DMS 273 (cell line): ENCODE data around the gene TMEM14C.

Experiments
- DNase-seq: peaks from one replicate; lab custom pipeline; 2025; ENCODE audit not compliant: unreplicated experiment; lab: John Stamatoyannopoulos, UW

TMEM14C gene

DNA sequence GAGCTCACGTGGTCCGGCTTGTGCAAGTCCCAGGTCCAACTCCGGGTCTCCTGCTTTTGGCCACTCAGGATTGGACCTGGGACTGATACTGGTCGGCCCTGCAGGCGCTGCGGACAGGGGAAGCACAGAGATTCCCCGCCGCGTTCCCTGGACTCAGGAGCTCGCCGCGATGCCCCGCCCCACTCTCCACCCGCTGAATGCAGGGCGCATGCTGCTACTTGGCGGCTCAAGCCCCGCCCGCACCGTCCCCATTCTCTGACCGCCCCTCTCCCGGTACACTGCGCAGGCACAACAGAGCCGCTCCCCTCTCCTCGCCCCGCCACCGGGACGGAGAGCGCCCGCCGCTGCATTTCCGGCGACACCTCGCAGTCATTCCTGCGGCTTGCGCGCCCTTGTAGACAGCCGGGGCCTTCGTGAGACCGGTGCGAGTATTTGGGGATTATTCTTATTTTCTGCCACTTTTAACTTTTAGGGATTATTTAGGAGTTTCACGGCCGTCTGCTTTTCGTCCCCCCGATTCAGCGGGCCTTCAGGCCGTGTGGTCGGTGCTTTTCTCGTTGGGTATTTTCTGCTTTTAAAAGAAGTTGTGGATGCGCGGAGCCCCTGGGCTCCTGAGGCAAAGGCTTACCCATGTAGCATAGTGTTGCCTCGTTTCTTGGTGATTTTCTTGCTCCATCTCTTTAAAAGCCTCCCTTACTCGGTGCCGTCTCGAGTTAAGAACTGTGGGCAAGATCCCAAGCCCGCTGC, at the start of gene TMEM14C:
TSS of gene TMEM14C (plus strand) at position 251 of the 747 bp plus-strand sequence. CDS start 1,544 bp downstream, outside the sequence.
- DNase-seq = peak; percentile 97

DNA sequence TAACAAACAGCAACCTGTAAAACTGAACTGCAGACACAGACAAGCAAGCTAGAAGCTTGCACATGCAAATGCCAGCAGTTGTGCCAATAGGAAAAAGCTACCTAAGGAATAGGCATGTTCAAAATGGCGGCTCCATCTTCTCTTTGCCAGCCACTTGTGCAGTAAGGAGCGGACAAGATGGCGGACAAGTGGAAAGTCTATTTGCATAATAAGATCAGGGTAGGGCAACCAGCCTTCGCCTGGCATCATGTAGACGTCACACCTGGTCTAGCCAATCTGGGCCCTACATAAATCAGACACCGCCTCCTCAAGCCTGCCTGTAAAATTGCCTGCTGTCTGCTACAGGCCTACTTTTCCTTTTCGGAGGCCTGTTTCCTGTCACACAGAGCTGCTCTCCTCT, 46.5 kb upstream of the TMEM14C start:
- no peak for DNase-seq

DNA sequence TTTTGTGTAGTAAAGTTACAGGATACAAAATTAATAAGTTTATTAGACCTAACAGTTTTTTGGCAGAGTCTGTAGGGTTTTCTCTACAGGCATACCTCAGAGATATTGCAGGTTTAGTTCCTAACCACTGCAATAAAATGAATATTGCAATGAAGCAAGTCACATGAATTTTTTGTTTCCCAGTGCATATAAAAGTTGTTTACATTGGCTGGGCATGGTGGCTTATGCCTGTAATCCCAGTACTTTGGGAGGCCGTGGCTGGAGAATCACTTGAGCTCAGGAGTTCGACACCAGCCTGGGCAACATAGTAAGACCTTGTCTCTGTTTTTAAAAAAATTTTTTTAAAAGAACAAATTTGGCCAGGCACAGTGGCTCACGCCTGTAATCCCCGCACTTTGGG, 44.4 kb upstream of the TMEM14C start:
- no peak for DNase-seq

DNA sequence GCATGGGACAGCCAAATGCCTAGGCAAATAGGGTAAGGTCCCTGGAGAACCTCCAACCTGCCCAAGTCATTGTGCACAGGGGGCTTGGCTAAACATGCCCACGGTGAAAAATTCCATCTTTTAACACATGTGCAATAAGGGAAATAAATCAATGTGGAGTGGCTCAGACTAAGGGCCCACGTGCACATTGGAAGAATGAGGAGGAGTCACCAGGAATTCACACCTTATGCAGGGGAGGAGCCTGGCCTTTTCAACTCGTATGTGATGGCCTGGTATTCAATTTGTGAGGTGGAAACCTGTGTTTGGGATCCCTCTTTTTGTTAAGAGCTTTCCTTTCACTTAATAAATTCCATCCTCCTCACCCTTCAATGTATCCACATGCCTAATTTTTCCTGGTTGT, 41.1 kb upstream of the TMEM14C start:
- no peak for DNase-seq

DNA sequence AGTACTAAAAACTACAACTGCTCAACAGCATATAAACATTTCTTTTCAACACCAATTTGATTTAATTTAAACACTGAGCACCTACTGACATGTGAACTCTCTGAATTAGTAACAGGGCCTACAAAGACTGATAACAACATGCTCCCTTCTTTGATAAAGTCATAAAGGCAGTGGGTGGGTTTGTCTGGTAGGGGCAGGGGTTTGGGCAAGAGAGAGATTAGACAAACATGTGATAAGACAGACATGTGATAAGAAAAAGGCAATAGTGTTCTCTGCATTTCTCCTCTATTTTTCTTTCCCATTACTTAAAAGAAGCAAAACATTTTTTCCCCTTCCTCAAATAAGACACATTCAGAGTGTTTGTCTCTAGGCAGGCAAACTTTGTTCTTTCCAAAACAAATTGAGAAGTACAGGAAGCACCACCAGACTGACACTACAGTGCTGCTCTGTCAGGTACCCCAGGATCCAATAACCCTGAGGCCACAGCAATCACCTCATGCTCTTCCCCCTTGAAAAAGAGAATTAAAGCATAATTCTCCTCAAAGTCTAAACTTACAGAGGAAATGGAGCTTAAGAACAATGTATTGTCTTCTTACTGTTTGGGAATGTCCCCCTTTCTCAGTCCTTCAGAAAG, 40.4 kb upstream of the TMEM14C start:
- DNase-seq = no peak

DNA sequence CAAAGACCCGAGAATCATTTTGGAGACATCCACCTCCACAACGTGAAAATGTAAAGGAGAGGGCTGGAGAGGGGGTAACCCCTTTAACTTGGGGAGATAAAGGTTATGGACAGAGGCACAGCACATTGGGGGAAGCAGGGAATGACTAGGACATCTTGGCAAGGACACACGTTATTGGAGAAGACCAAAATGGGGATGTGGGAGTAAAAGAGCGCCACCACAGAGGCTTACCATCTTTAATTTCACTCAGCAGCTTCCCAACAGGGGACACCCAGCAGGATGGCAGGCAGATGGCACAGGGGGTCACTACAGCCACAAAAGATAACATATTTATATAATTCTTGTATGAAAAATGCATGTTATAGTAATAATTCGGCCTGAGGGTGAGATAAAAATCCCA, 38.3 kb upstream of the TMEM14C start:
- DNase-seq = no peak

DNA sequence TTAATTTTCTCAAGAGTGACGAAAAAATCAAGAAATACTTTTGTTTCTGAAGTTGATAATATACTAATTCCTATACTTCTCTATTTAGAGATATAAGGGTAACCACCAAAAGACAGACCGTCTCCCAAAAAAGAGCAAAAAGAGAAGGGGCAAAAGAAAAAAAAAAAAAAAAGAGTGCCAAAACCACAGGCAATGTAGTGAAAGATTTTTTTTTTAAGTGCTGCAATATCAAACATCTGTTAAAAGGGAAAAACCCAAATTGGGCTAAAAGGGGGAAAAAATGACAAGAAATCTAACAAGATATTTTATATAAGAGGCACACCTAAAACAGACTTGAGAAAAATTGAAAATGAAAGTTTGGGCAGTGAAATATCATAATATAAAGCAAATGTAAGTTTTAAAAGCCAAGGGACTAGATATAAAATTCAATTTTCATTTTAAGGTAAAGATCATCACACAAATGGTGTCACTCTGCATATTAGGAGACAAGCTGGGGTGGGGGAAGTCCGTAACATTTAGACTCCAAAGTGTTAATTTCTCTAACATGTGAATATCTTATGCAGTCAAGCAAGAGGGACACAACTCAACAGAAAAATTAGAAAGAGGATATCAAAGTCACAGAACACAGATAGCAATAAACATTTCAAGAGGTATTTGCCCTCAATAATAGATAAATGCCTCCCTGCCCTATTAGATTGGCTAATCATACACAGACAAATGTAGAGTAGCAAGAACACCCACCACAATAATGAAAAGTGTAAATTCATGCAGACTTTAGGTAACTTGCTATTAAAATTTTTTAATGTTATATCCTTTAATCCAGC, 37.6 kb upstream of the TMEM14C start:
- no peak for DNase-seq

DNA sequence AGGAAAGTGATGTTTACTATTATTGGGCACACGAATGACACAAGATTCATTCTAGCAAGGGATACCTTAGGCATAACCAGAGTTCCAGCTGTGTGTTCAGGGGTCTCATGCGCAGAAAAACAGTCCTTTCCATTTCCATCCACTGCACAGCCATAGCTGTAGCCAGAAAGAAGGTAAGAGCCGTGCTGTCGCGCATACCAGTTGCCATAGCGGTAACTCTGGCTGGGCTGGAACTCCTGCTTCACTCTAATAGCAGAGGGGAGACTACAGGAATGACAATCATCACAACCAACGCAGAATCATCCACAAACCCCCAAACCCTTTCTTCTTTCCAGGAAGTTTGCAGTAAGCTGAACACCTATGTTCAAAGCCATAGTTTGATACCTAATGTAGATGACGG, 36.0 kb upstream of the TMEM14C start:
- DNase-seq = no peak

DNA sequence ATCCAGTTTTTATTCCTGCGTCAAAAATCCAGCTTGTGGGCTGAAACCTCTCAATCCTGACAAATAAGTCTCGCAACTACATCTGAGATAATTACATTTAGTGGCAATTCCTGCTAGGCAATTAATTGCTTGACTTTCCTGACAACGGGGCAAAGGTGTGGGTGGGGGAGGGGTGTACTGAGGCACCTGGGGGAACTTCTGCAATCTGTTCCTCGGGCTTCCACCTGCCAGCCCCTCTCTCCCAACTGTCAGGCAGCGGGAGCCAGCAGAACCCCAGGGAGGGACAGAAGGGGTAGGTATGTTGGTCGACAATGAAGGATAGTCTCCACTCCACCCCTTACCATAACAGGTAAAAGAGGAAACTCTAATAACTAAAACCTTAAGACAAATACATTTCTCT, 35.3 kb upstream of the TMEM14C start:
- DNase-seq = no peak

DNA sequence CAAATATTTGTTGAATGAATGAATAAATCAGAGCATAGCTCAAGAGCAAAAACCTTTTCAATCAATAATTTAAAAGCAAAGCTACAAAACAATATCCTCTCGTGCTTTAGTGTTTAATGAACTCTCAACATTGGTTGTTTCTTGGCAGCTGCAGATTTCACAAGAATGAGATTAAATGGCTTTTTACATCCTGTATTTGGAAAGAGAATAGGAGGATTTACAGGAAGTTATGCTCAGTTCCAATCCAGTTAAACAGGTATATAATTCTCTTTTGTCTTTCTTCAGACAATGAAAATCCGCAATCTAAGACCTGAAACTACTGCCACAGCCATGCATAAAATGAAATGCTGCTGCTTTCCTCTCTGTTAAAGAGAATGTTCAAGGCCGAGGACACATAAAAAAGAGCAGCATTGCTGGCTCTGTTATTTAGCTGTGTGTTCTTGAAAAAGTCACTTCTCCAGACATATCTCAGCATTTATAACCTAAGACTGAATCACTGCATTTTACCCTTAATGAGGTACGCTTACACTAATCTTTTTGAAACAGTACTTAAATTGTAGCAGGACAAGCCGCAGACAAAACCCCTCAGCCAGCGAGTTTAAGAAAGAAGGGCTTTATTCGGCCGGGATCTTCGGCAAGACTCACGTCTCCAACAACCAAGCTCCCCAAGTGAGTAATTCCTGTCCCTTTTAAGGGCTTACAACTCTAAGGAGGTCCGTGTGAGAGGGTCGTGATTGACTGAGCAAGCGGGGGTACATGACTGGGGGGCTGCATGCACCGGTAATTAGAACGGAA, 32.0 kb upstream of the TMEM14C start:
- DNase-seq = no peak

DNA sequence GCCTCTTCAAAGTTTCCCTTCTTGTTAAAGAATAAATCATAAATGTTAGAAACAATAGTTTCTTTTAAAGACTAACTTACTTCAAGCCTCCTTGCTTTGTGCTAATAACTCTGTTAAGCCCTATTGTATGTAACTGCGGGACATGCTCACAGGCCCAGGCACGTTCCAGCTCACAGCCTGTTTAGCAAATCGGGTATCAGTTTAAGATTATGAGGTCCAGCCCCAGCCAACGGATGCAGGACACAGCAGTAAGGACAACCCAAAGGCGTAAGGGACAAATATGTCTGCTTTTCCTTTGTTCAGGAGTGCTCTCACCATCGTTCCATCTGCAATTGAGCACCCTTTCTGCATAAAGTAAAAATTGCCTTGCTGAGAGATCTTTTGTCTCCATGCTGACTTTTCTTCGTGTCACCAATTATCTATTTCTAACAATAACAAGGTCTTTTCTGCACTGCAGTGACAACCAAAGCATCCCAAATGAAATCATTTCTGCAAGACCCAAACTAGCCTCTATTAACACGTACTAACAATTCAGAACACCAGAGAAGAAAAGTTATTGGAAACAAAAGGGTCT, 29.8 kb upstream of the TMEM14C start:
- DNase-seq = no peak

DNA sequence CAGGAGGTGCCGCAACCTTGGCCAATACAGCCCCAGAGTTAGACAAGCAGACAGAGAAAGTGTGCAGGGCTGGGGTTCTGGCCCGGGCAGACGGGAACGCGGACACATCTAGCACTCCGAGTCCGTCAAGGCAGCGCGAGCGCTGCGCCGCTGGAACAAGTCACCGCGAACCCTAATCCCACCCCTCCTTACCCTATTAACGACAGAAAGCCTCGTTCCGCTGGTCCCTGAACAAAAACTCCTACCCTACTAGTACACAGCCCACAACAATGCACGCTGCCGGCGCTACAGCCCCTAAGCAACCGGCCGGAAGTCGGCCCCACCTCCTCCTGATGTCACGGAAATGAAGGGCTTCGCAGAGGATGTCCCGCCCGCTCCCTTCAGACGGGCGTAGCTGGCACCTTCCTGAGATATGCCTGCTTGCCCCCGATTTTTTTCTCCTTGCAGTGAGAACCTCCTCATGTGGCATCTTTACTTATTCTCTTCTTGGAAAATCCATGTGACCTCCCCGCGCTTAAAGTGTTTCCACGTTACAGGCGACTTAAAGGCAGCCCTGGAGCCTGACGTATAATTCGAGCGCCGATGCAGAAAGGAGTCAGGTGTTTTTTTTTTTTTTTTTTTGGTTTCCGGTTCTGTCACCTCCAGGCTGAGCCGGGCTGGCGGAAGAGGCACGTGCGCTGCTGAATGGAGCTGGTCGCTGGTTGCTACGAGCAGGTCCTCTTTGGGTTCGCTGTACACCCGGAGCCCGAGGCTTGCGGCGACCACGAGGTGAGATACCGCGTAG, 28.4 kb upstream of the TMEM14C start, which contains the start of the genes C6orf52 and PAK1IP1:
TSS of gene C6orf52 (minus strand) at position 315 of the 784 bp plus-strand sequence. CDS start 7,066 bp downstream, outside the sequence.
TSS of gene PAK1IP1 (plus strand) at position 671 of the 784 bp plus-strand sequence. CDS start at position 685, 14 bp downstream.
- peak; percentile 98 for DNase-seq

DNA sequence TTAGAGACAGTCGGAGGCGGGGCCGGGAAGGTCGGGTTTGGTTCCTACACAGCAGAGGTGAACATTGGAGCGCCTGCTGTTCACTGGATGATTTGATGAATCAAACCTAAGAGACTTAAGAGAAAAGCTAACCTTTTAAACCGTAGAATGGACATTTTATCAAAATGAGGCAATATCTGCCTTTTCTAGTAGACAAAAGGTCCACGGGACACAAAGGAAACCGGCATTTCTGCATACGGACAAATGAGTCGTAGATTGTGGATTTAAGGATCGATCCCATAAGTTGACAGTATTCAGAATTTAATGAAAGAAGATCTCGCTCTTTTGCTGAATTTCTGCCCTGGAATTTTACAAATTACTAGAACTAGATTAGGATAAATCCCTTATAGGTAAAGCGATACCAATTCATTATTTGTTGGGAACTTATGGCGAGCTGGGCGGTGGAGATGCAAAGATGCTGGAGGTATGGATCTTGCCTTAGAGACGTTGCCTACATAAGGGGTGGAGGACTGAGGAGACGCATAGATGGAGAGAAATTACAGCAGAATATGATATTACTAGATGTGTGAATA, 27.7 kb upstream of the TMEM14C start:
- DNase-seq = peak; percentile 41

DNA sequence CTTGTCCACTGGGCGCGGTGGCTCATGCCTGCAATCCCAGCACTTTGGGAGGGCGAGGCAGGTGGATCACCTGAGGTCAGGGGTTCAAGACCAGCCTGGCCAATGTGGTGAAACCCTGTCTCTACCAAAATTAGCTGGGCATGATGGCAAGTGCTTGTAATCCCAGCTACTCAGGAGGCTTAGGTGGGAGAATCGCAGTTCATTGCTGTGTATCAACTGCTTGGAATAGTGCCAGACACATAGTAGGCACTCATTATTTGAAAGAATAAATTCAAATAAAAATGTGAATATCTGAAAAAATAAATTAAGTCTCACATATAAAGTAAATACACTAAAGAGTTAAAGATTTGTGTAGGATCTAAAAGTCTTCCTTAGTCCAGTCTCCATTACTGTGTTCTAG, 26.2 kb upstream of the TMEM14C start:
- no peak for DNase-seq

DNA sequence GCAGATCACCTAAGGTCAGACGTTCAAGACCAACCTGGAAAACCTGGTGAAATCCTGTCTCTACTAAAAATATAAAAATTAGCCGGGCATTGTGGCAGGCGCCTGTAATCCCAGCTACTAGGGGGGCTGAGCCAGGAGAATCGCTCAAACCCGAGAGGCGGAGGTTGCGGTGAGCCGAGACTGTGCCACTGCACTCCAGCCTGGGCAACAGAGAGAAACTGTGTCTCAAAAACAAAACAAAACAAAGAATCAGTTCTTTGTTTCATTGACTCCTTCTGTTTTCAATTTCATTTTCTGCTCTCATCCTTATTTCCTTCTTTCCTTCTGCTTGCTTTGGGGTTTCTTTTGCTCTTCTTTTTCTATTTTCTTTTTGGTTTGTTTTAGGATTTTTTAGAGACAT, 8.9 kb upstream of the TMEM14C start:
- no peak for DNase-seq

DNA sequence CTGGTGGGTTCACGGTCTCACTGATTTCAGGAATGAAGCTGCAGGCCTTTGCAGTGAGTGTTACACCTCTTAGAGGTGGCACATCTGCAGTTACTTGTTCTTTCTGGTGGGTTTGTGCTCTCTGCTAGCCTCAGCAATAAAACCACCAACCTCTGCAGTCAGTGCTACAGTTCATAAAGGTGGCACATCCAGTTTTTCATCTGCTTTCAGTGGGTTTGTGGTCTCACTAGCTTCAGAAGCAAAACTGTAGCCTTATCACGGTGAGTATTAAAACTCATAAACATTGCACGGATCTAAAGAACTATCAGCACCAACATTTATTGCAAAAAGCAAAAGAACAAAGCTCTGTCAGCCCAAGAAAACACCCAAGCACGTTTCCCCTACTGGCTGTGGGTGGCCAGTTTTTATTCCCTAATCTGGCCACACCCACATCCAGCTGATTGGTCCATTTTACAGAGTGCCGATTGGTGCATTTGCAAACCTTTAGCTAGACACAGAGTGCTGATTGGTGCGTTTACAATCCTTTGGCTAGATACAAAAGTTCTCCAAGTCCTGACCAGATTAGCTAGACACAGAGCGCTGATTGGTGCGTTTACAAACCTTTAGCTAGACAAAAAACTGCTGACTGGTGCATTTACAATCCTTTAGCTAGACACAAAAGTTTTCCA, 3.4 kb upstream of the TMEM14C start:
- peak; percentile 50 for DNase-seq

DNA sequence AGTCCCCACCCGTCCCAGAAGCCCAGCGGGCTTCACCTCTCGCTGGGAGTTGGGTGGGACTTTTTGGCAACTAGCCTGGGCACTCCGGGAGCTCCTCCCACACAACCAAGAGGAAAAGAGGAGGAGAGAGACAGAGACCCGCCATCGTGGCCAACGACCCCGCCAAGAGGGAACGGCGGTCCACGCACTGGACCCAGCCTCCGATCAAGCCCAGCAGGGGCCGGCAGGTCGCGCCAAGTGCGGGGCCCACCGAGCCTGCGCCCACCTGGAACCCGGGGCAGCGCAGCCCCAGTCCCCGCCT, 3.0 kb upstream of the TMEM14C start:
- DNase-seq = no peak

DNA sequence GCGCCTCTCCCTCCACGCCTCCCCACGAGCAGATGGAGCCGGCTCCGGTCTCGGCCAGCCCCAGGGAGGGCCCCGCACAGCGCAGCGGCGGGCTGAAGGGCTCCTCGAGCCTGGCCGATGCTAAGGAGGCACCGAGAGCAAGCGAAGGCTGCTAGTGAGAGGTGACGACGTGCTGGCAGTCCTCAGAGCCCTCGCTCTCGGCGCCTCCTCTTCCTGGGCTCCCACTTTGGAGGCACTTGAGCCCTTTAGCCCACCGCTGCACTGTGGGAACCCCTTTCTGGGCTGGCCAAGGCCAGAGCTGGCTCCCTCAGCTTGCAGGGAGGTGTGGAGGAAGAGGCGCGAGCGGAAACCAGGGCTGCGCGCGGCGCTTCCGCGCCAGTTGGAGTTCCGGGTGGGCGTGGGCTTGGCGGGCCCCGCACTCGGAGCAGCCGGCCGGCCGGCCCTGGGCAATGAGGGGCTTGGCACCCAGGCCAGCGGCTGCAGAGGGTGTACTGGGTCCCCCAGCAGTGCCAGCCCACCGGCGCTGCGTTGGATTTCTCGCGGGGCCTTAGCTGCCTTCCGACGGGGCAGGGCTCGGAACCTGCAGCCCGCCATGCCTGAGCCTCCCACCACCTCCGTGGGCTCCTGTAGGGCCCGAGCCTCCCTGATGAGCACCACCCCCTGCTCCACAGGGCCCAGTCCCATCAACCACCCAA, 2.5 kb upstream of the TMEM14C start:
- DNase-seq = peak; percentile 74
